ENCODE results near the gene NDUFS7.
"Not testable (repeated sequence)": the region's sequence is repeated elsewhere in the genome, so short reads cannot be mapped to it uniquely, and the experiment has no call there.

NDUFS7 gene

GRCh38 chr19:1435378-1435989, 51.8 kb downstream of the NDUFS7 start:
- no peak for DNase-seq

- DNase-seq: no peak
Observed at GRCh38 chr19:1437609-1438008, 53.9 kb downstream of the NDUFS7 start.

- DNase-seq: peak; percentile 96
Observed at GRCh38 chr19:1438035-1438932, 54.6 kb downstream of the NDUFS7 start, which contains the start of gene RPS15. TSS of gene RPS15 (plus strand) at chr19:1438396. CDS start at chr19:1438426, 30 bp downstream.

- no peak for DNase-seq
Observed at GRCh38 chr19:1438933-1439354, 55.2 kb downstream of the NDUFS7 start.

- DNase-seq: not testable (repeated sequence)
Observed at GRCh38 chr19:1439525-1440417, 56.1 kb downstream of the NDUFS7 start.

- DNase-seq: no peak
Observed at GRCh38 chr19:1440418-1440801, 56.7 kb downstream of the NDUFS7 start.

- DNase-seq: no peak
Observed at GRCh38 chr19:1441022-1441426, 57.3 kb downstream of the NDUFS7 start.

GRCh38 chr19:1441677-1442438, 58.2 kb downstream of the NDUFS7 start:
- DNase-seq: no peak

All from activated T-cell treated with anti-CD3 and anti-CD28 coated beads, Interleukin-2, amount 50 U/mL, for 1 hour (primary cell).